NT2/D1 (cell line): ENCODE measurements around the gene SERINC5.
"Not testable (repeated sequence)": the region's sequence is repeated elsewhere in the genome, so short reads cannot be mapped to it uniquely, and the experiment has no call there.

Source experiments
- DNase-seq: peaks from one replicate; pipeline ENCODE4 v3.0.0-alpha.2; 2011; ENCODE audit warnings: low read depth, low spot score
- H3K27me3 ChIP-seq: 2 replicates; pipeline ENCODE4 v1.6.0; 2011; ENCODE audit warnings: mild to moderate bottlenecking; ENCODE audit not compliant: insufficient read length, insufficient read depth
- H3K36me3 ChIP-seq: 2 replicates; pipeline ENCODE4 v1.6.1; 2011; ENCODE audit warnings: mild to moderate bottlenecking, low read length, mixed read lengths; ENCODE audit not compliant: insufficient read depth, insufficient read length
- H3K4me1 ChIP-seq: 2 replicates; pipeline ENCODE4 v1.5.1; 2011; ENCODE audit not compliant: insufficient read depth, insufficient read length
- H3K4me3 ChIP-seq: 2 replicates; pipeline ENCODE4 v1.5.1; 2011; ENCODE audit warnings: low read depth; ENCODE audit not compliant: insufficient read length
- H3K9ac ChIP-seq: 2 replicates; pipeline ENCODE4 v1.6.0; 2011; ENCODE audit warnings: low read depth; ENCODE audit not compliant: insufficient read length
- H3K9me3 ChIP-seq: 2 replicates; pipeline ENCODE4 v1.5.1; 2011; ENCODE audit warnings: mild to moderate bottlenecking, low read length; ENCODE audit not compliant: insufficient read depth
- SUZ12 ChIP-seq: IDR thresholded peaks from 2 replicates; pipeline ENCODE4 v1.6.1; 2011; ENCODE audit not compliant: insufficient read length, insufficient read depth; ENCODE audit errors: extremely low read depth
- YY1 ChIP-seq: IDR thresholded peaks from 2 replicates; pipeline ENCODE4 v1.6.1; 2011; ENCODE audit not compliant: insufficient read length, insufficient read depth
- ZNF274 ChIP-seq: IDR thresholded peaks from 2 replicates; pipeline ENCODE4 v1.6.1; 2011; ENCODE audit warnings: mild to moderate bottlenecking, low read depth, low read length

Gene SERINC5

GRCh38 chr5:80204808-80205614, 50.8 kb downstream of the SERINC5 start:
- no peak for DNase-seq
- H3K36me3 ChIP-seq = peaks cover 30% of the 10 kb centered on the region
- no peaks in the 10 kb centered on the region for H3K9me3 ChIP-seq
- no peaks in the 10 kb centered on the region for H3K27me3 ChIP-seq
- TF ChIP-seq YY1 (no peak), ZNF274 (no peak), SUZ12 (no peak)
- no peak overlapping the region for H3K9ac ChIP-seq
- H3K4me3 ChIP-seq = no peak overlapping the region
- H3K4me1 ChIP-seq = peaks cover 2% of the 10 kb centered on the region

DNA sequence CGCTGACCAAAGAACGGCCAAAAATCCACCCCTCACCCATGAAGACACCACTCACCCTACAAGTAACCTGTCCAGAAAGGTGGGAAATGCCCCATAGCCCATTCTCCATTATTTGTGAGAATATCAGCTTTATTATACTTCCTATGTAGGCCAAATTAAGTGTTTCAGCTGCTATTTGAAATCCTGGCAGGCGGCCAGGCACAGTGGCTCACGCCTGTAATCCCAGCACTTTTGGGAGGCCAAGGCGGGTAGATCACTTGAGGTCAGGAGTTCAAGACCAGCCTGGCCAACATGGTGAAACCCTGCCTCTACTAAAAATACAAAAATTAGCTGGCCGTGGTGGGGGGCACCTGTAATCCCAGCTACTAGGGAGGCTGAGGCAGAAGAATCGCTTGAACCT, 54.1 kb downstream of the SERINC5 start:
- H3K4me3 ChIP-seq, H3K27me3 ChIP-seq, DNase-seq, H3K9ac ChIP-seq, H3K4me1 ChIP-seq, H3K9me3 ChIP-seq: not testable (repeated sequence)
- peaks cover 46% of the 10 kb centered on the region for H3K36me3 ChIP-seq

DNA sequence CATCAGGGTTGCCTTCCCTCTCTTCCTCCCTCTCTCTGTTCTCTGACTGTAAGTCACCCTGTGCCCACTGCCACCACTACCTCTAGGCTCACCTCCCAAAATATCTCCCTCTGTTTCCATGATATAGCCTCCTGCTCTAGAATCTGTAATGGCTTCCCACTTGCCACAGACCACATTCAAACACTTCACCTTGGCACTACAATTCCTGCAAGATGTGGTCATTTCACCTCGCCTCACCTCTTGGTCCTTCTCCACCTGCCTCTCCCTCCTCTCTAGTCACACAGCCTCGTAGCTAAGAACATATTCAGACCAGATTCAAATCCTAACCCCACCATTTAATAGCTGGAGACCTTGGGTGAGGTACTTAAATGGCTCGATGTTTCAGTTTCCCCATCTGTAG, 56.9 kb downstream of the SERINC5 start:
- H3K9me3 ChIP-seq = no peaks in the 10 kb centered on the region
- H3K36me3 ChIP-seq = peaks cover 47% of the 10 kb centered on the region
- DNase-seq = no peak
- H3K4me1 ChIP-seq = peaks cover 6% of the 10 kb centered on the region
- H3K4me3 ChIP-seq = no peak overlapping the region
- TF ChIP-seq YY1 (no peak), SUZ12 (no peak), ZNF274 (no peak)
- H3K27me3 ChIP-seq = no peaks in the 10 kb centered on the region
- no peak overlapping the region for H3K9ac ChIP-seq

- no peaks in the 10 kb centered on the region for H3K27me3 ChIP-seq
- TF ChIP-seq SUZ12 = no peak
- no peak for TF ChIP-seq ZNF274
- TF ChIP-seq YY1 = no peak
- H3K4me3 ChIP-seq = no peak overlapping the region
- H3K36me3 ChIP-seq = peaks cover 42% of the 10 kb centered on the region
- no peak overlapping the region for H3K9ac ChIP-seq
- no peaks in the 10 kb centered on the region for H3K9me3 ChIP-seq
- H3K4me1 ChIP-seq = peaks cover 6% of the 10 kb centered on the region
- no peak for DNase-seq
Measured at GRCh38 chr5:80198399-80198798, 57.4 kb downstream of the SERINC5 start.

GRCh38 chr5:80195837-80196400, 59.9 kb downstream of the SERINC5 start:
- H3K9me3 ChIP-seq = no peaks in the 10 kb centered on the region
- DNase-seq = no peak
- H3K27me3 ChIP-seq = no peaks in the 10 kb centered on the region
- H3K36me3 ChIP-seq = peaks cover 27% of the 10 kb centered on the region
- H3K4me1 ChIP-seq = peaks cover 10% of the 10 kb centered on the region
- TF ChIP-seq ZNF274 (no peak), SUZ12 (no peak), YY1 (no peak)
- no peak overlapping the region for H3K9ac ChIP-seq
- no peak overlapping the region for H3K4me3 ChIP-seq

GRCh38 chr5:80194468-80194867, 61.4 kb downstream of the SERINC5 start:
- DNase-seq = no peak
- Histone ChIP-seq H3K4me1 (peaks cover 10% of the 10 kb centered on the region), H3K36me3 (peaks cover 24% of the 10 kb centered on the region), H3K4me3 (no peak overlapping the region), H3K9me3 (no peaks in the 10 kb centered on the region), H3K27me3 (no peaks in the 10 kb centered on the region), H3K9ac (no peak overlapping the region)
- no peak for TF ChIP-seq YY1
- TF ChIP-seq SUZ12 = no peak
- TF ChIP-seq ZNF274 = no peak

DNA sequence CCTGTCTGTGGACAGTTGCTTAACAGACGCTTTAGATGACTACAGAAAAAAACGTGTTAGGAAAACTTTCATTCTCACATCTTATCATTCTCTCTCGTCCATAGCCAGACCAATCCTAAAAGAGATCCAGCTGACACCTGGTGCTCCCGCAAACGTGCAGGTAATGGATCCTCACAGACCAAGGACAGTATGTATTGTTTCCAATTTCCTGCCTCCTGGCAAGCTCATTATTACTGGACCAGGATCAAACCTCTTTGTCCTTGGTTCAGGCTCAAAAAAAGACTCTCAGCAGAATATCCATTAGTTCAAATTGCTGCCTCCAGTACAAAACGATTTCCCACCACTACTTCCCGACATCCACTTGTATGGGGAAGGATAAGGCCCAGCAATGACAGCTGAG, 62.4 kb downstream of the SERINC5 start:
- TF ChIP-seq SUZ12 = no peak
- no peak for TF ChIP-seq YY1
- TF ChIP-seq ZNF274 = no peak
- peaks cover 15% of the 10 kb centered on the region for H3K36me3 ChIP-seq
- no peaks in the 10 kb centered on the region for H3K9me3 ChIP-seq
- no peak for DNase-seq
- peaks cover 9% of the 10 kb centered on the region for H3K4me1 ChIP-seq
- no peaks in the 10 kb centered on the region for H3K27me3 ChIP-seq
- no peak overlapping the region for H3K4me3 ChIP-seq
- peak overlapping the region; percentile 62 for H3K9ac ChIP-seq
